ENCODE results near the gene BDKRB1. TPM values are rescaled to one million over a fixed set of nuclear protein-coding genes. Genes with fewer than 3 reads are reported as not detected.

The BDKRB1 gene
- total RNA-seq, 4 donors from 2014 or later = 0.63 to 2.4 (median 2.2) TPM; not detected in 1

- Histone ChIP-seq H3K27me3 (no peaks in the 10 kb centered on the region), H3K4me1 (peaks cover 0 to 8% (median 0%) of the 10 kb centered on the region in 4 donors), H3K27ac (no peak overlapping the region), H3K36me3 (no peaks in the 10 kb centered on the region), H3K9me3 (peaks cover 0 to 22% (median 0%) of the 10 kb centered on the region in 4 donors), H3K4me3 (no peak overlapping the region)
- 91 to 92% methylated on average over 4 to 5 of the region's 5 CpGs for WGBS, 2 donors
- DNase-seq (ENCODE audit: low spot score in 2 of 2) = no peak
- no peak for TF ChIP-seq CTCF (IDR thresholded peaks at IDR 0.05)
- TF ChIP-seq EP300 (IDR thresholded peaks at IDR 0.05) = no peak
- TF ChIP-seq POLR2A (IDR thresholded peaks at IDR 0.05) = no peak
Observed at GRCh38 chr14:96267916-96268315, 11.9 kb downstream of the BDKRB1 start.

- H3K36me3 ChIP-seq = no peaks in the 10 kb centered on the region
- H3K27ac ChIP-seq = peak overlapping the region in 1 of 4 donors; percentile 43
- H3K4me3 ChIP-seq = no peak overlapping the region
- H3K9me3 ChIP-seq = peaks cover 0 to 22% (median 0%) of the 10 kb centered on the region in 4 donors
- no peaks in the 10 kb centered on the region for H3K27me3 ChIP-seq
- DNase-seq (ENCODE audit: low spot score in 2 of 2) = peak; percentile 32 to 40
- TF ChIP-seq EP300 (IDR thresholded peaks at IDR 0.05) (peak in 1 of 2 donors; percentile 31), CTCF (IDR thresholded peaks at IDR 0.05) (no peak), POLR2A (IDR thresholded peaks at IDR 0.05) (no peak)
- WGBS, 2 donors = 77 to 82% methylated on average over 22 of the region's 22 CpGs
- H3K4me1 ChIP-seq = peaks cover 0 to 8% (median 0%) of the 10 kb centered on the region in 4 donors
Observed at GRCh38 chr14:96268431-96269358, 12.7 kb downstream of the BDKRB1 start.

GRCh38 chr14:96269359-96269710 is 13.3 kb downstream of the BDKRB1 start:
- 79 to 92% methylated on average over 10 of the region's 10 CpGs for WGBS, 2 donors
- TF ChIP-seq EP300 (IDR thresholded peaks at IDR 0.05) (no peak), POLR2A (IDR thresholded peaks at IDR 0.05) (no peak), CTCF (IDR thresholded peaks at IDR 0.05) (no peak)
- H3K36me3 ChIP-seq = no peaks in the 10 kb centered on the region
- H3K9me3 ChIP-seq = peaks cover 0 to 22% (median 0%) of the 10 kb centered on the region in 4 donors
- no peak overlapping the region for H3K4me3 ChIP-seq
- DNase-seq (ENCODE audit: low spot score in 2 of 2) = no peak
- H3K27me3 ChIP-seq = no peaks in the 10 kb centered on the region
- H3K4me1 ChIP-seq = peaks cover 0 to 8% (median 0%) of the 10 kb centered on the region in 4 donors
- H3K27ac ChIP-seq = peak overlapping the region in 1 of 4 donors; percentile 43

GRCh38 chr14:96270565-96271420 is 14.8 kb downstream of the BDKRB1 start:
- TF ChIP-seq POLR2A (IDR thresholded peaks at IDR 0.05) (no peak), EP300 (IDR thresholded peaks at IDR 0.05) (no peak), CTCF (IDR thresholded peaks at IDR 0.05) (no peak)
- H3K36me3 ChIP-seq = no peaks in the 10 kb centered on the region
- DNase-seq (ENCODE audit: low spot score in 2 of 2) = no peak
- H3K4me1 ChIP-seq = peaks cover 0 to 20% (median 0%) of the 10 kb centered on the region in 4 donors
- 74 to 82% methylated on average over 8 of the region's 8 CpGs for WGBS, 2 donors
- H3K9me3 ChIP-seq = peaks cover 0 to 22% (median 0%) of the 10 kb centered on the region in 4 donors
- H3K27ac ChIP-seq = no peak overlapping the region
- H3K4me3 ChIP-seq = no peak overlapping the region
- H3K27me3 ChIP-seq = no peaks in the 10 kb centered on the region

Measured in tibial nerve (tissue), 4 donors.